GM12874 (cell line): ENCODE data around the gene ACSS3.

Source experiments
- CTCF ChIP-seq: IDR thresholded peaks from 2 replicates; pipeline ENCODE4 v1.5.1; 2011; ENCODE audit warnings: low read depth, mild to moderate bottlenecking, control low read depth, low read length, moderate library complexity; ENCODE audit not compliant: insufficient read depth

ACSS3 gene

GRCh38 chr12:81137801-81138200, 59.9 kb downstream of the ACSS3 start:
- no peak for TF ChIP-seq CTCF

- no peak for TF ChIP-seq CTCF
Measured at GRCh38 chr12:81141217-81141616, 63.3 kb downstream of the ACSS3 start.

- TF ChIP-seq CTCF = no peak
Measured at GRCh38 chr12:81143057-81143456, 65.2 kb downstream of the ACSS3 start.

- no peak for TF ChIP-seq CTCF
Measured at GRCh38 chr12:81146228-81147225, 68.6 kb downstream of the ACSS3 start.

- TF ChIP-seq CTCF = no peak
Measured at GRCh38 chr12:81147292-81147919, 69.5 kb downstream of the ACSS3 start.

GRCh38 chr12:81150382-81150781, 72.5 kb downstream of the ACSS3 start:
- no peak for TF ChIP-seq CTCF

GRCh38 chr12:81159856-81160255, 82.0 kb downstream of the ACSS3 start:
- TF ChIP-seq CTCF = no peak
